GM15510 (cell line): Measurements from ENCODE around the gene CSNK1G1.

Experiments
- POLR2A ChIP-seq: IDR thresholded peaks from 3 replicates; pipeline ENCODE4 v1.6.1; 2011; ENCODE audit warnings: borderline replicate concordance; ENCODE audit not compliant: insufficient read length; ENCODE audit errors: extremely low read depth

Gene CSNK1G1

DNA sequence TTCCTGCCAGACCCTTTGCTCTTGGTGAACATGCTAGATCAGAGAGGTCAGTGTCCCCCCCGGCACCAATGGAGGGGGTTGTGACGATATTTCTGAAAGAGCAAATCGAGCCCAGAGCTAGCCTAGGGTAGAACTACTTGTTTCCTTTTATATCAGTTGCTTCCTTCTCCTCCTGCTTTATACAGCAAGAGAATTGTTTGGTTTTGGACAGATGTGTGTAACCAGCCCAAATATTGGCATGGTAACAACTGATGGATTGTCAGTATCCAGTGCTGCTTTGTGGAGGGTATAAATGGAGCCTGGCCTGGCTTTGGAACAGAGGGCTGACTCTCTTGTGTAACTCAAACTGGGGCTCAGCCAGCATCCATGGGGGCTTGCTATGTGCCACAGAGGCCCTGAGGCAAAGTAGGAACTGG, 233.0 kb downstream of the CSNK1G1 start:
- TF ChIP-seq POLR2A: no peak

DNA sequence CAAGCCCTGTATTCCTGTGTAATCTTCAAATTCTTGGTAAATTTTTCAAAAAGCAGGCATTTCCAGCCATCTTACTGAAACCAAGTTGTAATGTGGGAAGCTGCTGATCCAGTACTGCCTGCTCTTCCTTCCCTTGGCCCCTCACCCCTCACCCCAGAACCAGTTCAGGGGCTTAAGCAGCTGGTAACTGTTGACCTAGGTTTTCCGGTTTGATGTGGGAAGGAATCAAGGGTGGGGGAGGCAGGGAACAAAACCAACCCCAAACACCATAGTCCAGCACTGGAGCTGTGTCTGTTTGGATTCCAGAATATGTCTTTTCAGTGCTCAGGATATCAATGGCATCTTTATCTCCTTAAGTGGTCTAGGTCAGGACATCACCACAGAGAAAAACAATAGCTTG, 233.5 kb downstream of the CSNK1G1 start:
- TF ChIP-seq POLR2A: no peak

DNA sequence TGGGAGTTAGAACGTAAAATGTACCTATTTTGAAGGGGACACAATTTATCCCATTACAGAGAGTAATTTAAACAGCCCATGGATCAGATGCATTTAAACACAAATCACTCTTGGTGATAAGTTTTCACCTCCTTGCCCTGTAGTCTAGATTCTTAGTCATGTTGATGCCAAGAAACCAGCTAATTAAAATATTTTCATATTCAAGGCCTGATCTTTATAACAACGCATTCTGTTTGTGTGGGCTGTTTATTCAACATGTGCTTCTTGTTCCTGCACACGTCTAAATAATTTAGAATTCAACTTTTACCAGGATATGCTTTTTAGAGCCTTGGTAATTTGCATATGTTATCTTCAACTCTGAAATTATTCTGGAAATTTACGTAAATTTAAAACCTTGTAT, 234.4 kb downstream of the CSNK1G1 start:
- no peak for TF ChIP-seq POLR2A

DNA sequence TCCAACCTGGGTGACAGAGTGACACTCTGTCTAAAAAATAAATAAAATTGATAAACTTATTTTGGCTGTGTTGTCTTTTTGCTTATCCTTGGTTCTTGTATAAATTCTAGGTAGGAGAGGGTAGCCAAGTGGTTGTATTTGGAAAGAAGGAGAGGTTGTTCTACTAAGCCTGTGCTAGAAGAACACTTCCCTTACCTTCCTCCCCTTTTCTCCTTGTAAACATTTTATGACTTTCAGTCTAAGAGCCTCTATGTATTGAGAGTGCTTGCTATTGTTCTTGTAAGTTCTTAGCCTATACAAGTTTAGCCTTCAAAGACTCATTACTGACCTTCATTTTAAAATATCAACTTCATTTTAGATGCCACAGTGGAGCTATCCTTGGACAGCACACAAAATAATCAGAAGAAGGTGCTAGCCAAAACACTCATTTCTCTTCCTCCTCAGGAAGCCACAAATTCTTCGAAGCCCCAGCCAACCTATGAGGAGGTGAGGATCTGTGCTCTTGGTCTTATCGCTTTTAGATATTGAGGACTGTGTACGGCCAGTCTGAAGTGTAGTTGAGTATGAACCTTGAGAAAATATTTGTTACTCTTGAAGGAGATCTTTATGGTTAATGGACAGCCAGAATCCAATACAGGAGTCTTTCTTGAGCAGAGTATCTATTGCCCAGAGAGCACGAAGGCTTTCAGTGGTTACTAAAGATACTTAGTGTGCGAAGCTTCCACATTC, 238.1 kb downstream of the CSNK1G1 start:
- TF ChIP-seq POLR2A: no peak
